ENCODE results near the gene HOXA6. TPM values are rescaled to one million over a fixed set of nuclear protein-coding genes. Genes with fewer than 3 reads are reported as not detected.

HOXA6 gene
- 5.1 TPM in 1 of 2 replicates, not detected in the other for total RNA-seq (2014; rRNA removed; shearing (Covaris generic))

DNA sequence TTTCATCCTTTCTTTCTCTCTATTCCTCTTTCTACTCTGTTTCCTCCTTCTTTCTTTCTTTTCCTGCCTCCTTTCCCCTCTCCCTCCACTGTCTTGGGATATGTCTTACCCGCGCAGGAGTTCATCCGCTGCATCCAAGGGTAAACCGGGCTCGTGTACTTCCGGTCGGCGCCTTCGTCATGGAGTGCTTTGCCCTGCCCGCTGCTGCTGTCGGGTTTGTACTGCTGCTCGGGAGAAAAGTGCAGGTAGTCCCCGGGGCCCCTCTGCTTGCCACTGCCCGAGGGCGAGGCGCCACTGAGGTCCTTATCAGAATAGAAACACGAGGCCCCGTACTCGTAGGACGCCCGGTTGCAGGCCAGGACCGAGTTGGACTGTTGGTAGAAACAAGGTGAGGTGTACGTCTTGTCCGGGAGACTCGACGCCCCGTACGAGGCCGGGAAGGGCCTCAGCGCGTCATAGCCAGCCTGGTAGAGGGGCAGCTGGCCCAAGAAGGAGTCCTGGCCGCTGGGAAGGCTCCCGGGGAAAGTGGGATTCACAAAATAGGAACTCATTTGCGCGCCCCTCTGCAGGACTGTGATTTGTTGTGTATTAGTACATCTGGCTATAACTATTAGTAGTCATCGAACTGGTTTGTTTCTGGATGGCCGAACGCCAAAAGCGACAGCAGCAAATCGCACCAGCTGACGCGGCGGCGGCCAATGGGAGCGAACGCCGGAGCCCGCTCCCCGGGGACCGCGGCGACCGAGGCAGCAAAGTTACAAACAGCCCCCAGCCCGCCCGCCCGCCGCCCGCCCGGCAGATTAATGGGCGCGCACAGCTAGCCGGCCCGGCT lies at the start of gene HOXA6:
TSS of gene HOXA6 (minus strand) at position 576 of the 832 bp plus-strand sequence. CDS start at position 551, 25 bp downstream.
- in situ Hi-C loops (cut with HindIII; ENCODE audit: low sequenced_read_pairs) = no loop called here
- no peak for DNase-seq (ENCODE audit: low spot score)

DNA sequence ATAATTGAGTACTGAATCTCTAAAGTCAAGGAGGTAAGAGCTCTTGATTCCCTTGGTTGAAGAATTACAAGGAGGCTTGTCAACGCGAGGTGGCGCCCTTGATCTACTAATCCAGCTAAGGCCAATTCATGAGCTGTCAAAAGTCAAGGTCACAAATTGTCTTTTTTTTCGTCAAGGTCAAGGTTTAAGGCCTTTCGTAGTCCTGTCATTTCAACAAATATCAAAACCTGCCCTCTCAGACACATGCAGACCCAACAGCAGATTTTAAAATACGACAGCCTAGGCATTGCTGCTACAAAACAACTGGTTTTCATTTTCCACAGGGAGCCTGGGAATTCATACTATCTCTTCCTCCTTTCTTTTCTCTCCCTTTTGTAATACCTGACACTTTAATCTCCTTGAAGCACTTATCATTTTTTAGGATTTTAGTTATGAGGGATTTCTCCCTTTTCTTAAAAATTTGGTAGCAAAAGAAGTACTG lies 48.8 kb upstream of the HOXA6 start:
- peak; percentile 62 for DNase-seq (ENCODE audit: low spot score)
- in situ Hi-C loops (cut with HindIII; ENCODE audit: low sequenced_read_pairs) = no loop called here

DNA sequence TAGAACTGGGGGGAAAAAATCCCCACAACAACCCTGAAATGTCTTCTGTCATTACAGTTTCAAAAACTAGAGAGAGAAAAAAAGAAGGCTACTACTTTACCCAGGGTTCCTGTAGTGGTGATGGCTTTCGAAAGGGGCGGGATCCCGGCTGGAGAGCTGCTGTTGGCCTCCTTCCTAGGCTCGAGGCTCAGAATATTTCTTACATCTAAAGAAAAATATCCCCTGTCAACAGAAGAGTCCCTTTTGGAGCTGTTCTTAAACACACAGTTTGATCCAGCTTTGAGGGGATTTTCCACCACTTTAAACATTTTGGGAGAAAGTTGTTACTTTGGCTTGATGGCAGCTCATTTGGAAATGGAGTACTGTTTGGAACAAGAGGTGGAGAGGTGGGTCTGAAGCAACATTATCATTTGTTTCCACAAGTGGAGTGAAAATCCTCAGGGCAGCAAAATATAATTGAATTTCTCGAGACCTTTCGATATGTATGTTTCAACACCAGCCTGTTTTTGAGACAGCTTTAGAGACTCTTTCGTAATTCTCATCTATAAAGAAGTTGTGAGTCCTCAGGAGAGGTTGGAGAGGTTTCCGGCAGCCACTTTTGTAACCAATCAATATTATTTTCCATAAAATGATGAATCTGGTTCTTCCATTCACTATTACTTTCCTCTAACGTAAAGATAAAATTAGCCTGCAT lies 47.3 kb upstream of the HOXA6 start:
- in situ Hi-C loops (cut with HindIII; ENCODE audit: low sequenced_read_pairs) = no loop called here
- no peak for DNase-seq (ENCODE audit: low spot score)

DNA sequence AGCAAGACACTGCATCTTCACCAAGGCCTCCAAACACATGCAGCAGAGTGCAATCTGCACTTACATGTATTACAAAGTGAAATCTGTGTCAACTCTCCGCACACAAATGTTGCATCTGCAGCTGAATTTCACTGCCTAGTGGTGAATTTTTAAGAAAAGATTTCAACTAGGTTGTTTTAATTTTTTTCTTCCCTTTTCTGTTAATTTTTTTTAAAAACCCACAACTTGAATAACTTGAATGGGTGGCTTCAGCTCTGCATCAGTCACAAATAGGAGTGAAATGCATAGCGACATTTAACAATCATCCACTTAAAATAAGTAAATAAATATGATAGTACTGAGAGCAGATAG lies 46.4 kb upstream of the HOXA6 start:
- no peak for DNase-seq (ENCODE audit: low spot score)
- in situ Hi-C loops (cut with HindIII; ENCODE audit: low sequenced_read_pairs) = no loop called here

DNA sequence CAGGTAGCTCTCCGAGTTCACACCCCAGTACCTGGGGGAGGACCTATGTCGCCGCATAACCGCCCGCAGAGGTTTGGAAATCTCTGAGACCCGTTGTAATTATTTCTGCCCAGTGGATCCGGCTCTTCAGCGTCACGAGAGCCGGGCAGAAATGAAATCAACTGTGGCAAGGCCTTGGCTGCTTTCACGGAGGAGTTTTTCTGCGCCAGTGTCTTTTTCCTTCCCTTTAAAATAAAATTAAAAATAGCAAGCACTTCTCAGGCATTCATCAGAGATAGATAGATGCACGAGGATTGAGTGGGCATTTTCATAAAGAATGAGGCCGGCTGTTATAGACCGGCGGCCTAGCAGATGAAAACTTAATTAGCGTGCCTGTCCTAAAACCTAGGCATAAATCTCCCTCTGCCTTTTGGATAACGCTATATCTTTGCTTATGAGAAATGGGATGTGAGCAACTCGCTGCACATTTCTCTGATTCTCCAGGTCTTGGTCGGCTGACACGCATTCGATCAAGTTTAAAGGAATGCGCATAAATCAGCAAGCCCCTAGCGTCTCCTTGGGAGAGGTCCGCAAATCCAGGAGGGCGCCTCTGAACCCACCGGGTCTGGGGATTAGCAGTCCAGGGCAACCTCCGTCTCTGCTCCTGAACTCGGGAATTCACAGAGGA lies 45.9 kb upstream of the HOXA6 start:
- in situ Hi-C loops (cut with HindIII; ENCODE audit: low sequenced_read_pairs) = no loop called here
- no peak for DNase-seq (ENCODE audit: low spot score)

DNA sequence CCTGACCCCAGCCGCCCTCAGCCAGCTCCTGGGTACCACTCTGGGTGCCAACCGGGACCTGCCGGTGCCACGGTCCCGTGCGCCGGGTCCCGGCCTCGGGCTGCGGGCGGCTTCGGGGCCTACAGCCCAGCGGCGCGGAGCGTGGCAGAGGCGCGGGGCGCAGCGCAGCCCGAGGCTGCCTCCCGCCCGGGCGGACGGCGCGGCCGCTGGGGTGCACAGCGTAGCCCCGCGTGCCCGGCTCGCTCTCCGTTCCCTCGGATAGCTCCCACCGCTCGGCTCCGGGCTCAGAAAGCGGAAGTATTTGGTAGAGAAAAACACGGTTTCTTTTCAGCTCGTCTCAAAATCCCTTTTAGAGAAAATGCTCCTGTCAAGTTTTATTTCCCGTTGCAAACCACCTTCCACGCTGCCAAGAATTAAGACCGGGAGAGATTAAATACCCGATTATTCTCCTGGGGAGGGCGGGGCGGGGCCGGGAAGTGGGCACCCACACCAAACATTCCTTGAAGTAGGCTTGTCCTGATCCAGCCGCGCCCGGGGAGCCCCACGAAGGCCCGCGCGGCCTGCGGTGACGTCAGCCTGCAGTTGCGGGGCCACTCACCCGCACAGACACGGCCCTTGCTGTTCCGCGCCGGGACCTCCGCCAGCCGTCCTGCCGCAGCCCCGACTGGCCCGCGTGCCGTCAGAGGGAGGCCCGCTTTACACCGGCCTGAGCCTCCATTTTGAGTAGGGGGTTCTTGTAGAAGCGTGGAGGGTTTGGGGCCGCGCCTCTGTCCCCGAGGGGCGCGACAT lies 45.2 kb upstream of the HOXA6 start:
- in situ Hi-C loops (cut with HindIII; ENCODE audit: low sequenced_read_pairs) = no loop called here
- no peak for DNase-seq (ENCODE audit: low spot score)

DNA sequence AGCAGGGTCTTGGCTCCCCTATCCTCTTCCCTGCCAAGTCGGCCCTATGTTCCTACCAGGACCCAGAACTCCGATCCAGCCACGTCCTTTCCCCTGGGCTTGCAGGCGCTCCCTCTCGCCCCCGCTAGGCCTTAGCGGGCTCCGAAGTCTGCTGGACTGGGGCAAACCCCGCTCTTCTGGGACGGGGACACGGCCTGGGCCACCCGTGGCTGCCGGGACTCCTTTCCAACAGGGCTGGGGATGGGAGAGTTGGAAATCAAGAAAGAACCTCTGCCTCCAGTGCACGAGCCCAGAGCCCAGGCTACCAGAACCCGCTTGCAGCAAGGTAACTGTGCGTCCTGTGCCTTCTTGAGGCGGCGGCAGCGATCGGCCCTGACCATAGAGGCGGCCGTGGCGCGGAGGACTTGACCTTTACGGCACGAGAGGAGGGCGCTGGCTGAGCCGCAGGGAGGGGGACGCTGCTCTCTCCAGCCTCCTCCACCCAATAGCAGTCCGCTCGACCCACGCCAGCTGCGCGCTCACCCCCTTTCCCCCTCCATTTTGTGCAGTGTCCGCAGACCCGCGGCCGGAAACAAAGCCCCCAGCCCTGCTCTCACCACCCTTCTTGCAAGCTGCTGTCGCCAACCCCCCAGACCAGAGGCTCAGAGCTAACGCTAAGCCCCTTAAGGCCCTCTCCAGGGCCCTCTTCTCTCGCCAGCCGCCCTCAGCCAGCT lies 44.4 kb upstream of the HOXA6 start:
- no peak for DNase-seq (ENCODE audit: low spot score)
- in situ Hi-C loops (cut with HindIII; ENCODE audit: low sequenced_read_pairs) = no loop called here

DNA sequence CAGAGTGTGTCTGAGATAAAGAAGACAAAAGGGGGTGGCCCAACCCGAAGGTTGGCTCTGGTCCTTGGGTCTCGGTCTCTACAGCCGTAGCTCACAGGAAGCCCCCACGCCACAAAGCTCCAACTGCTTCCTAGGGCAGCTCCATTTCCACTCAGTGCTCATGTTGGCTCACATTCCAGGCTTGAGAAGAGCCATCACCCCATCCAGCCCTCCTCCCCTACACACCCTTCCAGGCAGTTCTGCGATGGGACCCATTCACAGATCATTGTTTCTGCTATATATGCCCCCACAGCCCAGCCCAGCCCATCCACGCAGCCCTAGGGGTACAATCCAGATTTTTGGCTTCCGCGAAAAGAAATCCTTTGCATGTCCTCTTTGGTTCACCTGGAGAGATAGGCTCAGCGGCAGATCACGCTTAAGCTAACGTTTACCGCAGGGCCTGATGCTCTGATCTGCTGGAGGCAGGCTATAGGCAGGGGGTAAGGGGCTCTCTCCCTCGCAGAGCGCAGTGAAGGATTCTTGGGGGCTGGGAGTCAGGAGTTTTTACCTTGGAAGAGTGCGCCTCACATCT lies 43.7 kb upstream of the HOXA6 start:
- in situ Hi-C loops (cut with HindIII; ENCODE audit: low sequenced_read_pairs) = no loop called here
- DNase-seq (ENCODE audit: low spot score) = no peak

DNA sequence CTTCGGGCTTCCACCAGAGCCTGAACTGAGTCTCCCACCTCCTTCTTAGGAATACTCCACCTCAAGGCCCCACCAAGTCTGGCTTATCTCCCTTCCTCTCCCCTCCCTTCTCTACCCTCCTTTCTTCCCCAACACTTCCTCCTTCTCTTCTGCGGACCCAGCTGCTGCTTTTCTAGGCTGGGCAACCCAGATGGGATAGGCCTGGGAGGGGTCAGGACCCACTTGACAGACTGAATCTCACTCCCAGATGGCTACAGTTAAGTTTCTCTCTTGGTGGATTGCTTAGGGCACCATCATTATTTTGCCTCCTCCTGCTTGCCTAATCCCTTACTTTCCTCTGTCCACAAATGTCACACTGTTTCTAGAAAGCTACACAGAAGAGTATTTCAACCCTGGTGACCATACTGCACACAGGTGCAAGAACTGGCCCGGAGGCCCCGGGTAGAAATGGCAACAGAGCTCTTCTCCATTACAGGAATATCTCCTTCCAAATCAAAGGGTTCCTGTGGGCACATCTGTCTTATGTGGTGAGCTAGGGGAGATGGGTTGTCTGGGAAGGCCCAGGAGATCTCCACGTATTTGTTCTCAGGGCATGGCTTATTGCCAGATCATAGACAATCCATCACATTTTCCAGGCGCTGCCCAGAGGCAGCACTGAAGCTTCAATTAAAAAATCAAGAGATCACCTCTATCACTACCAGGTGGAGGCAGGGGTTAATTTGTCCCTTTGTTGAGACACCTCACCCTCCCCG lies 42.6 kb upstream of the HOXA6 start:
- DNase-seq (ENCODE audit: low spot score) = no peak
- in situ Hi-C loops (cut with HindIII; ENCODE audit: low sequenced_read_pairs) = no loop called here

DNA sequence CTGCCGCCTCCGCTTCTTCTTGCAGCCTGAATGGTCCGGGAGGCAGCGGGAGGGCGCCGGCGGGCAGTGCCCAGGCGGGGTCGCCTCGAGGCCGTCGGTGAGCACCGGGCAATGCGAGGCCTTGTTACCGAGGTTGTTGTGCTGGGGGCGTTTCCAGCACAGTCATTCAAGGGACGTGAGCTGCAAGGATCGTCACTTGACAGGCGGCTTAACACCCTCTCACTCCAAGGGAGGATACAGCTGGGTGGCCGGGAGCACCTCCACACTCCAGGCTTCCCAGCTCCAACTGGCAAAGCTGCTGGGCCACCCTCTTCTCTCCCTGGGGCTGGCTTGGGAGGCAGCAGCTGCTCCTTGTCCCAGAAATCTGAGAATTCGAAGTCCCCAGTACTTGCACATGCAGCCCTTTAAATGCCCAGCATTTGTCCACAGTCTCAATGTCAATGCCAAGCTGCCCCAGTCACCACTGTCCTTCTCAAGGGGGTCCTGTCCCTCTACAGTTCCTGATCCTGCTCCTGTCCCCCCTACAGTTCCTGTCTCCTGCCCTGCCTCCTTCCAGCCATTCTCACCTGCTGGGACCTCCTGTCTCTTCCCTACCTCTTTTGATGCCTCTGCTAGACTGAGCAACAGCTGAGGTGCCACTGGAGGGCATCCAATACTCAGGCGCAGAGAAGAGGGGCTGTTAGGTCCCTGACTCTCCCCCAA lies 41.9 kb upstream of the HOXA6 start:
- in situ Hi-C loops (cut with HindIII; ENCODE audit: low sequenced_read_pairs) = no loop called here
- no peak for DNase-seq (ENCODE audit: low spot score)

DNA sequence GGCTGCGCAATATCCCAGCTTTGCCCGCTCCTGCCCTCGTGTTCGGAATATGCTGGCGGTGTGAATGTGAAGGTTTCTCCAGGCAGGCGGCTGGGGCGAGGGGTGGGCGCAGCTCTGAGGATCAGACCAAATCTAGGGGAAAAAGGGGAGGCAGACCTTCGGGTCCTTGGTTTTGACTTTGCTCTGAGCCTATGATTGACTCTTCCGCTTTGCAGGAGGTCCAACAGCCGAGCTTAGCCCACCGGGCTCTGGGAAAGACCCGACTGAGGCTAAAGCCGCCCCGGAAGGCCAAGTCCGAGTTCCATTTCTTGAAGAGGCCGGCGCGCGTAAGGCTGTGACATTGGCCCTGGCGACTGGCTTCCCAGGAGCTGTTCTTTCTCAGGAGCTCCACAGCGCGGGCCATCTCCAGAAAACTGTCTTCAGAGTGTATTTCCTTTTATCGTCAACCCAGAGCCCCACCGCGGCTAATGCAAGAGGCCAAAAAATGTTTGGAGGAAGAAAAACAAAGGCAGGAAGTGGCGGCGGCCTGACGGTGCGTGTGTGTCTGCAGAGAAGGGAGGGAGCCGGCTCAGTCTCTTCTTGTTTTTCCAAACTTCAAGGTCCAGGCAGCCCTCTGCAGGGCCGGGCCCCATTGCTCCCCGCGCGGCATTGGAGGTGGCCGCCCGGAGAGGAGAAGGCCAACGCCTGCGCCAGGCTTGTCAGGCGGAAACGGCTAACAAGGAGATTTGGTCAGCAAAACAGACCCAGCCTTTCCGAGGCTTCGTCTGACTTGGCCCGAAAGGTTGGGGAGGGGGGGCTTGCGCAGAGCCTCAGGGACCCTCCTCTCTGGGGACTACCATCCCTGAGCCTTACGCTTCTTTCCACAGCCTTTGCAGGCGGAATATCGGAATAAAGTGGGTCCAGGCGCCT lies 41.1 kb upstream of the HOXA6 start:
- no peak for DNase-seq (ENCODE audit: low spot score)
- in situ Hi-C loops (cut with HindIII; ENCODE audit: low sequenced_read_pairs) = no loop called here

DNA sequence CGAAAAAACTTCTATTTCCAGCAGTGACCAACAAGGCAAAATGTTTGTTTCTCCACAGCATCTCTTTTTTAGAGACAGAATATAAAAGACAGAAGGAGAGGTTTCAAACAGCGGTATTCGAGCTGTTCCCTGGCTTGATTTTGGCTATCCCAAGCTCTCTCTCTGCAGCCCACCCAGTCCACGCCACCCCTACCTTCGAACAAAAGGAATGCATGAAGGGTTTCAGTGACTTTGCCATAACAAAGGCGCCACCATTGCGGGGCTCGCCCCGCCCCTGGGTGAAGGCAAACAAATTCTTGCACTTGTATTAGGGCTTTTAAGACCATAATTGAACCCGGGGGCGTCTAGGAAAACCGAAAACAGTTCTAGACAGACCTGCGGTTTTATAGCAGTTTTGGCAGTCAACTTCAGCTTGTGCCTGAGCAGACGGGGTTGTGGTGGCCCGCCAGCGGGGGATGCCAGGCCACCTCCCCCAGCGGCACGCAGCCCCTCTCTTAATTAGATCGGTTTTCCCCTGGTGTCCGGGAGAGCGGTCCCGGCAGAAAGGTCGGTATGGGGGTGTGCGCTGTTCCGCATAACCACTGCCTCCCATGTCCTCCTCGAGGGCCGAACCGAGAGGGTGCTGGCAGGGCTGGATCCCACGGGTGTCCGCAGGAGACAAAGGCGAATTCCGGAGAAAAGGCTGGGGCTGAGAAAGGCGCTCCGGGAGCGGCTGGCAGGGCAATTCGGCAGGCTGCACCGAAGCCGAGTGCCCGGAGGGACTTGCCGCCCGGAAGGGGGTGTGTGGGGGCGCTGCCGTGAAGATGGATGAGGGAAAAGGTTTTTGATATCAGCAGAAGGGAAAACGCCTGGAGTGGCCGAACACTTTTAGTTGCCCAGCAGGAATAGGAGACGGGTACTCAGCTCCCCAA lies 40.2 kb upstream of the HOXA6 start:
- in situ Hi-C loops (cut with HindIII; ENCODE audit: low sequenced_read_pairs) = no loop called here
- DNase-seq (ENCODE audit: low spot score) = no peak

DNA sequence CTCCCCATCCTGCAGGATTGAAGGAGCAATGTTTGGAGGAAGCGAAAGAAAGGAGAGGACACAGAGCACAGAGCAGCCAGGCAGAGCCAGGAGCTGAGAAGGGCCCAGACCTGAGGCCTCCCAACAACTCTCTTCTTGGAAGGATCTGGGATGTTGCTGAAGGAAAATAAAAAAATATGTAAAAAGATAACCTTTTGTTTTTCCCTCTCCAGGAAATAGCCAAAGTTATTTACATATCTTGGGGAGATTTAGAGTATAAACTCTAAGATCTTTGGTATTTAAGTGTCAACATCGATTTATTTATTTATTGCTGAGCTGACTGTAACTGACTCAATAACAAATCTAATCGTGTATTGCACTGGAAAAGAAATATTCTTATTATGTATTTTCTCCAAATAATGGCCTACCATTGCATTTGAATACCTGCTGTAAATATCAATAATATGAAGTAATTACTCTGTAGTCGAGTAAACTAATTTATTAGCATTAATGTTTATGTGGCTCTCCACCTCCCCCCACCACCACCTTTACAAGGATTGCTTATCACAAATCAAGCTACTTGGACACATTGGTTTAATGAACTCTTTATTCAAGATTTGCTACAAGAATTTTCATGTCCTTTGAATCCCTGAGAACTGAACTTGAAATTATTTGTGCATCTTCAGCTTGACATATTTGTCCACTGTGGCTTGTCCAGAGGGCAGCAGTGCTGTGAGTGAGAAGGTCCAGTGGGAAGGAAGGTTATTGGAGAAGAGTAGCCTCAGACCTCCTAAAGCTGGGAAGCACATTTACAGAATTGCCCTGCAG lies 39.3 kb upstream of the HOXA6 start:
- in situ Hi-C loops (cut with HindIII; ENCODE audit: low sequenced_read_pairs) = no loop called here
- no peak for DNase-seq (ENCODE audit: low spot score)

DNA sequence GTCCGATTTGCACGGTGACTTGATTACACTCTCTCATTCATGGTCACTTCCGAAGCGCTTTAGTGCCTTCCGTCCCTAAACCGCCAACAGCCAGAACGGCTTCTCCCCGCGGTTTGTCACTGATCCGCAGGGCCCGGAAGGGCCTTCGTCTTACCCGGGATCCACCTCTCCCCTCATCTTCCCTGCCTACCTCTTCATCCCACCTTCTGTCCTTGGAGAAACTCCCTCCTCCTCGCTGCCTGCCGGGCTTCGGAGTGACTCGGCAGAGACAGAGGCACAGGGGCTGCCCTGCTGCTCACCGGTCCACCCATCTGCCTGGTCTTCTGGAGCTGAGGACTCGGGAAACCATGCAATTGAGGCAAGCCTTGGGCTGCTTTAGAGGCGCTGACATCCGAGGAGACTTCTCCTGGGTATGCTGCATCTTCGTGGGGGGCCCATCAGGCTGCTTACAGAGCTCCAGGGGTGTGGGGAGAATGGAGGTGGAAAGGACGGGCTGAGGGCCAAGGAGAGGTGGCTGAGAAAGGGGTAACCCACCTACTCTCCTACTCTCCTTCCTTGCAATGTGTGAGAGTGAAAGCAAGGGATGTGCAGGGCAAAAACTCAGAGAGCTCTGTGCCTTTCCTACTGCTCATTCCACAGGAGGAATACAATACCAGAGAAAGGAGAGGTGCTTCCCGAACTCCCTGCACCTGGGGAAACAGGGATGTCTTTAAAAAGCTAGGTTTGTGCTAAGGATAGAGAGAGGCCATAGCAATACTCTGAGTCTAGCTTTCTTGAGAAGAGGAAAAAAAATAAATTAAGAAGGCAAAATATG lies 38.5 kb upstream of the HOXA6 start:
- DNase-seq (ENCODE audit: low spot score) = no peak
- in situ Hi-C loops (cut with HindIII; ENCODE audit: low sequenced_read_pairs) = no loop called here

All from G401 (cell line).